ENCODE results near the gene TK1. TPM values are rescaled to one million over a fixed set of nuclear protein-coding genes. Genes with fewer than 3 reads are reported as not detected.
"Not testable (repeated sequence)": the region's sequence is repeated elsewhere in the genome, so short reads cannot be mapped to it uniquely, and the experiment has no call there.

The TK1 gene
- total RNA-seq, 1 donor from 2014 or later: 8.9 TPM

- DNase-seq (ENCODE audit: low spot score): no peak
Measured at GRCh38 chr17:78154903-78155811, 31.7 kb downstream of the TK1 start.

- DNase-seq (ENCODE audit: low spot score): no peak
Measured at GRCh38 chr17:78151514-78152008, 35.3 kb downstream of the TK1 start.

GRCh38 chr17:78148286-78149016 lies 38.4 kb downstream of the TK1 start:
- no peak for DNase-seq (ENCODE audit: low spot score)

GRCh38 chr17:78147315-78147998 lies 39.4 kb downstream of the TK1 start:
- DNase-seq (ENCODE audit: low spot score): no peak

GRCh38 chr17:78146881-78147280 lies 40.0 kb downstream of the TK1 start:
- DNase-seq (ENCODE audit: low spot score): no peak

- no peak for DNase-seq (ENCODE audit: low spot score)
Measured at GRCh38 chr17:78146471-78146869, 40.4 kb downstream of the TK1 start.

- DNase-seq (ENCODE audit: low spot score): peak; percentile 71
Measured at GRCh38 chr17:78144736-78145641, 41.9 kb downstream of the TK1 start.

- peak; percentile 94 for DNase-seq (ENCODE audit: low spot score)
Measured at GRCh38 chr17:78144147-78144719, 42.6 kb downstream of the TK1 start.

GRCh38 chr17:78143214-78144146 lies 43.4 kb downstream of the TK1 start:
- no peak for DNase-seq (ENCODE audit: low spot score)

GRCh38 chr17:78142119-78142861 lies 44.6 kb downstream of the TK1 start:
- no peak for DNase-seq (ENCODE audit: low spot score)

GRCh38 chr17:78141437-78142118 lies 45.3 kb downstream of the TK1 start:
- no peak for DNase-seq (ENCODE audit: low spot score)

- DNase-seq (ENCODE audit: low spot score): peak; percentile 73
Measured at GRCh38 chr17:78140169-78141051, 46.4 kb downstream of the TK1 start.

GRCh38 chr17:78139861-78140168 lies 47.0 kb downstream of the TK1 start:
- DNase-seq (ENCODE audit: low spot score): not testable (repeated sequence)

GRCh38 chr17:78138204-78139060 lies 48.4 kb downstream of the TK1 start:
- no peak for DNase-seq (ENCODE audit: low spot score)

GRCh38 chr17:78137392-78138203 lies 49.3 kb downstream of the TK1 start:
- no peak for DNase-seq (ENCODE audit: low spot score)

Data from umbilical cord (tissue), 2 donors.